ENCODE data around the gene PHYKPL.

DNA sequence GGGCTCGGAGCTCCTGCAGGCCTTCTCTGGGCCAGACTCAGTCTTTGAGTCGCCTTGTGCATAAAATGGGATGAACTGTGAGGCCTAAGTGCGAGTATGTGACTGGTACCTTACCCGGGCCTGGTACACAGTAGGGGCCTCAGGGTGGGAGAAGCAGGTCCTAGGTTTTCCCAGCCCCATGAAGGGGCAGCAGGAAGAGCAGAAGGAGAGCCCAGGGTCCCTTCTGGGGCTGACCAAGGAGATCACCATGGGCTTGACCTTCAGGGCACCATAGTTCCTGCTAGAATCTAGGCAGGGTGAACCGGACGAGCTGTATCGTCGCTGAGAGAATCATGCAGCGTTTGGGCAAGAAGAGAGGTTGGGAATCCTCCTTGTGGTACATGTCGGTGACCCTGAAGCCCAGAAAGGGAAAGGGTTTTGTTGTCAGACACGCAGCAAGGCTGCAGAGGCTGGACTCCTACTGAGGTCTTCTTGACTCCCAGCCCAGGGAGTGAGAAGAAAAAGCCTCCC lies 373 bp upstream of the PHYKPL start:
- TF ChIP-seq POLR2A (IDR thresholded peaks at IDR 0.05; ENCODE audit: low read depth, low read length): no peak
- no peak for TF ChIP-seq RFX5 (IDR thresholded peaks at IDR 0.05; ENCODE audit: low read depth, low read length)
- TF ChIP-seq, protein P1, sequence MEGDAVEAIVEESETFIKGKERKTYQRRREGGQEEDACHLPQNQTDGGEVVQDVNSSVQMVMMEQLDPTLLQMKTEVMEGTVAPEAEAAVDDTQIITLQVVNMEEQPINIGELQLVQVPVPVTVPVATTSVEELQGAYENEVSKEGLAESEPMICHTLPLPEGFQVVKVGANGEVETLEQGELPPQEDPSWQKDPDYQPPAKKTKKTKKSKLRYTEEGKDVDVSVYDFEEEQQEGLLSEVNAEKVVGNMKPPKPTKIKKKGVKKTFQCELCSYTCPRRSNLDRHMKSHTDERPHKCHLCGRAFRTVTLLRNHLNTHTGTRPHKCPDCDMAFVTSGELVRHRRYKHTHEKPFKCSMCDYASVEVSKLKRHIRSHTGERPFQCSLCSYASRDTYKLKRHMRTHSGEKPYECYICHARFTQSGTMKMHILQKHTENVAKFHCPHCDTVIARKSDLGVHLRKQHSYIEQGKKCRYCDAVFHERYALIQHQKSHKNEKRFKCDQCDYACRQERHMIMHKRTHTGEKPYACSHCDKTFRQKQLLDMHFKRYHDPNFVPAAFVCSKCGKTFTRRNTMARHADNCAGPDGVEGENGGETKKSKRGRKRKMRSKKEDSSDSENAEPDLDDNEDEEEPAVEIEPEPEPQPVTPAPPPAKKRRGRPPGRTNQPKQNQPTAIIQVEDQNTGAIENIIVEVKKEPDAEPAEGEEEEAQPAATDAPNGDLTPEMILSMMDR (conservative IDR thresholded peaks at IDR 0.05; ENCODE audit: low read depth, low read length): no peak
- no peak for TF ChIP-seq CEBPB (IDR thresholded peaks at IDR 0.05; ENCODE audit: low read depth, low read length)
- no peak for TF ChIP-seq RAD21 (IDR thresholded peaks at IDR 0.05; ENCODE audit: low read length)
- TF ChIP-seq BHLHE40 (IDR thresholded peaks at IDR 0.05; ENCODE audit: low read depth, low read length): no peak

Measured in IMR-90 (cell line).